ENCODE data around the gene TMEM51. TPM values are rescaled to one million over a fixed set of nuclear protein-coding genes. Genes with fewer than 3 reads are reported as not detected.

TMEM51 gene
- total and polyA plus RNA-seq, 2 of the 4 experiments (the other 2 are of a cell fraction) = 2.7 to 10.2 TPM

DNA sequence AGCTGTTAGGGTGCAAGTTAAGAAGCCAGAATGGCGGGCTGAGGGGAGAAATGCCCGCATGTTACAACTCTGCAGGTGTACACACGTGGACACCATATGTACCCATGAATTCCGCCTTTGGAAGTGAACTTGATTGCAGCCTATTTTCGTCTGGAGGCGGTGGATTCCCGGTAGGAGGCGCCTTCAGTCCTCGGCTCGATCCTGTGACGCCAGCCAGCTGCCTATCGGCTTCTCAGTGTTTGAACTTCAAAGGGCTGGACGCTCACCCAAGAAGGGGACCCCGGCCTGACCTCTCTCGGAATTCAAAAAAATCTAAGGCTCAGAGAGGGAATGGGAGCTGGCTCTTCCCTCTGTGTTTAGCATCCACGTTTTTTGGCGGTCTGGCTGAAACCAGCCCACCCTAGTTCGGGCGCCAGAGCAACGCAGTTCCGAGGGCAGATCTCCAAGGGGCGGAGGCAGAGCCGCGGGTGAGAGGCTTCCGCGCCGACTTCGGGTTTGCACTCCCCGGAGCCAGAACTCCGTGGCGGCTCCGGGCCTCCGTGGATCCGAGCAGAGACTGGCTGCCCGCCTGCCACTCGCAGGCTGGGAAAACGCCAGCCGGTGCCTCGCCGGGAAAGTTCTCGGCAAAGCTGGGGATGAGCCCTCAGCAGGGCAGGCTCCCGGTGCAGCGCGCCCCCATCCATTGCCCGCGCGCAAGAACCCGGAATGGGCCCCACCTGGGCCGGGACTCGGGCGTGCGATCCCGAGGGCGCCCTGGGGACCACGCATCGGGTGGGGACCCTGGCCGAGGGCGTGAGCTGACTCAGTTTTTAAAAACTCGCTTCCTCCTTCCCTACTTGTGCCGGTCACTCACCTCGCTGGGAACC, 996 bp upstream of the TMEM51 start (continued):
- no peak; the same call in 1 of the 2 replicates for TF ChIP-seq MAZ (IDR thresholded peaks at IDR 0.05; ENCODE audit: borderline replicate concordance, low read depth, low read length)
- no peak for TF ChIP-seq CHD1 (IDR thresholded peaks at IDR 0.05; ENCODE audit: low read depth, low read length)
- TF ChIP-seq BHLHE40 (IDR thresholded peaks at IDR 0.05; ENCODE audit: low read depth, low read length) = peak; percentile 12; the same call in 1 of the 2 replicates

Data from IMR-90 (cell line).